IMR-90 (cell line): ENCODE measurements around the gene MEIKIN. TPM values are rescaled to one million over a fixed set of nuclear protein-coding genes. Genes with fewer than 3 reads are reported as not detected.
A peak's percentile ranks its signal among the peaks of the same experiment; 100 is the strongest.

Experiments
- ATAC-seq: fragments of 200-7000 bp; cut with Tn5 transposase; 2 replicates; pipeline ENCODE4 v1.9.1; 2020; ENCODE audit warnings: low read depth, mild to moderate bottlenecking, moderate library complexity
- BruUV-seq: library from RNA; stranded (reverse); fragments of 400-500 nt; replicated peaks from 2 replicates; lab custom pipeline; 2021; lab: Mats Ljungman, UMichigan
- CTCF ChIA-PET: fragments of 300-600 bp; formaldehyde crosslinking; extraction: SDS; loops from one replicate; lab custom pipeline; 2021; ENCODE audit warnings: antibody characterized with exemption; lab: Yijun Ruan, JAX
- POLR2A ChIA-PET: fragments of 300-600 bp; sonication (Branson Sonifier 250); formaldehyde crosslinking; loops from one replicate; lab custom pipeline; 2022; ENCODE audit warnings: antibody characterized with exemption; ENCODE audit not compliant: unreplicated experiment; lab: Charles Lee
- DNase-seq: peaks from one replicate; pipeline ENCODE4 v3.0.0; 2013
- H2AFZ ChIP-seq: replicated peaks from 2 replicates; pipeline ENCODE3; 2013; ENCODE audit warnings: low read length, mild to moderate bottlenecking; ENCODE audit not compliant: poor library complexity
- H2AK5ac ChIP-seq: 2 replicates; pipeline ENCODE4 v1.6.1; 2013; ENCODE audit warnings: low read depth, low read length, inconsistent platforms
- H2AK9ac ChIP-seq: replicated peaks from 2 replicates; pipeline ENCODE3; 2013; ENCODE audit warnings: mild to moderate bottlenecking, low read depth, low read length, moderate library complexity; ENCODE audit not compliant: poor library complexity
- H2BK120ac ChIP-seq: 2 replicates; pipeline ENCODE4 v1.6.1; 2013; ENCODE audit warnings: low read depth, low read length, inconsistent platforms
- H2BK15ac ChIP-seq: 3 replicates; pipeline ENCODE4 v1.6.1; 2013; ENCODE audit warnings: low read depth, low read length, inconsistent platforms
- H2BK20ac ChIP-seq: 2 replicates; pipeline ENCODE4 v1.6.1; 2013; ENCODE audit warnings: low read depth, mild to moderate bottlenecking, inconsistent platforms, low read length, moderate library complexity
- H2BK5ac ChIP-seq: 2 replicates; pipeline ENCODE4 v1.6.1; 2013; ENCODE audit warnings: mild to moderate bottlenecking, low read depth, low read length, inconsistent platforms; ENCODE audit not compliant: poor library complexity, severe bottlenecking
- H3K14ac ChIP-seq: replicated peaks from 2 replicates; pipeline ENCODE4 v1.6.1; 2013; ENCODE audit warnings: low read depth, low read length, inconsistent platforms
- H3K18ac ChIP-seq: 2 replicates; pipeline ENCODE4 v1.6.1; 2013; ENCODE audit warnings: low read depth, low read length, control low read depth
- H3K23ac ChIP-seq: 2 replicates; pipeline ENCODE4 v1.6.1; 2013; ENCODE audit warnings: low read depth, low read length, inconsistent platforms
- H3K27ac ChIP-seq: 2 replicates; pipeline ENCODE4 v1.5.1; 2013; ENCODE audit warnings: mild to moderate bottlenecking, control low read depth, low read length; ENCODE audit not compliant: insufficient read depth
- H3K27me3 ChIP-seq: 2 replicates; pipeline ENCODE4 v1.6.1; 2013; ENCODE audit warnings: low read length; ENCODE audit not compliant: control insufficient read depth, insufficient read depth
- H3K36me3 ChIP-seq: 2 replicates; pipeline ENCODE4 v1.6.1; 2013; ENCODE audit warnings: low read length, mixed read lengths; ENCODE audit not compliant: control insufficient read depth, insufficient read depth
- H3K4ac ChIP-seq: 2 replicates; pipeline ENCODE4 v1.6.1; 2013; ENCODE audit warnings: low read depth, low read length, inconsistent platforms
- H3K4me1 ChIP-seq: 2 replicates; pipeline ENCODE4 v1.6.1; 2013; ENCODE audit warnings: low read length, mixed read lengths; ENCODE audit not compliant: control insufficient read depth, insufficient read depth
- H3K4me2 ChIP-seq: 2 replicates; pipeline ENCODE4 v1.6.1; 2013; ENCODE audit warnings: low read depth, mild to moderate bottlenecking, control low read depth, low read length, moderate library complexity
- H3K4me3 ChIP-seq: 2 replicates; pipeline ENCODE4 v1.5.1; 2013; ENCODE audit warnings: low read depth, mild to moderate bottlenecking, control low read depth, low read length, moderate library complexity; ENCODE audit not compliant: insufficient read depth
- H3K56ac ChIP-seq: 2 replicates; pipeline ENCODE4 v1.6.1; 2013; ENCODE audit warnings: low read length, inconsistent platforms; ENCODE audit not compliant: insufficient read depth; ENCODE audit errors: extremely low read depth
- H3K79me1 ChIP-seq, 2 experiments: 2 replicates each; pipeline ENCODE4 v1.6.1; 2013; ENCODE audit warnings: low read length in 2 of 2, inconsistent platforms in 1 of 2, low read depth in 1 of 2
- H3K9ac ChIP-seq: 2 replicates; pipeline ENCODE4 v1.6.1; 2013; ENCODE audit warnings: low read depth, low read length, control low read depth
- H3K9me1 ChIP-seq: 2 replicates; pipeline ENCODE4 v1.6.1; 2013; ENCODE audit warnings: low read length, inconsistent platforms; ENCODE audit not compliant: insufficient read depth
- H3K9me3 ChIP-seq: 2 replicates; pipeline ENCODE4 v1.6.1; 2013; ENCODE audit warnings: low read length; ENCODE audit not compliant: control insufficient read depth, insufficient read depth
- H4K20me1 ChIP-seq: 2 replicates; pipeline ENCODE4 v1.6.1; 2013; ENCODE audit warnings: low read length, inconsistent platforms; ENCODE audit not compliant: insufficient read depth
- H4K5ac ChIP-seq: 2 replicates; pipeline ENCODE4 v1.6.1; 2013; ENCODE audit warnings: mild to moderate bottlenecking, low read depth, low read length, control low read depth
- H4K8ac ChIP-seq, 2 experiments: 2 replicates each; pipeline ENCODE4 v1.6.1; 2013; ENCODE audit warnings: low read depth in 2 of 2, low read length in 2 of 2, control low read depth in 1 of 2, inconsistent platforms in 1 of 2
- H4K91ac ChIP-seq: 2 replicates; pipeline ENCODE4 v1.6.1; 2013; ENCODE audit warnings: low read depth, low read length, inconsistent platforms; ENCODE audit not compliant: insufficient read depth
- CHD1 ChIP-seq: IDR thresholded peaks from 2 replicates; pipeline ENCODE4 v1.6.1; 2012; ENCODE audit warnings: low read depth, low read length, improper control_type of control experiment
- FOS ChIP-seq: fragments of 150-350 bp; IDR thresholded peaks from 2 replicates; pipeline ENCODE4 v1.6.1; 2016; ENCODE audit warnings: low read depth, low read length
- POLR2A ChIP-seq: IDR thresholded peaks from 2 replicates; pipeline ENCODE4 v1.6.1; 2012; ENCODE audit warnings: mild to moderate bottlenecking, low read depth, low read length
- WGBS, 2 experiments: methylation state at CpG; one replicate each; pipeline versions ENCODE4 v1.1.5 to v1.1.7; 2013; ENCODE audit warnings: missing lambda C conversion rate in 2 of 2; ENCODE audit not compliant: insufficient read length in 1 of 2; ENCODE audit errors: extremely low coverage in 2 of 2; 5-methylcytosine and 5-hydroxymethylcytosine counted together
- dilution Hi-C: fragments of 300-500 bp; cut with HindIII; formaldehyde crosslinking; loops from one replicate; pipeline ENCODE4 v1.14.3; 2018; ENCODE audit warnings: low sequenced_read_pairs; ENCODE audit not compliant: unreplicated experiment
- in situ Hi-C: fragments of 300-500 bp; cut with MboI; formaldehyde crosslinking; loops from 3 replicates; pipeline ENCODE4 v1.14.3; 2019; ENCODE audit warnings: low sequenced_read_pairs, inconsistent platforms, mixed read lengths
- intact Hi-C: fragments of 100-400 bp; cut with micrococcal nuclease; formaldehyde crosslinking; loops from 2 replicates; pipeline ENCODE4 v1.10.0; 2022
- polyA plus RNA-seq, 3 experiments: library from polyadenylated mRNA; depleted of rRNA; stranded (reverse); fragments of >200 nt; gene quantifications; 2 replicates each; pipeline ENCODE4 v1.2.3, GENCODE V29; 2012; ENCODE audit warnings: low replicate concordance in 1 of 3
- total RNA-seq: library from RNA; depleted of rRNA; stranded (reverse); fragments of >200 nt; gene quantifications from 2 replicates; pipeline ENCODE4 v1.2.3, GENCODE V29; 2012

The MEIKIN gene
- total and polyA plus RNA-seq, 2 of the 4 experiments (the other 2 are of a cell fraction), result not detected

DNA sequence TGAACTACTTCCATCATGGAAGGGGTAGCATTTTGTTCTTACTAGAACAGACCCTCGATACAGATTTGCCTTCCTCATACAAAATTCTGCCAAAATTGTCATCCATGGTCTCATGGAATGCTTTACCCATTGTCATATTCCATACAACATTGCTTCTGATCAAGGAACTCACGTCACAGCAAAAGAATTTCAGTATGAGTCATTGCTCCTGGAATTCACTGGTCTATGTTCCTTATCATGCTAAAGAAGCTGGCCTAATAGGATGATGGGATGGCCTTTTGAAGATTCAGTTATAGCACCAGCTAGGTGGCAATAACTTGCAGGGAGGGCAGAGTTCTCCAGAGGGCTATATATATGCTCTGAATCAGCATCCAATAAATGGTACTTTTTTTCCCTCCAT is 130.5 kb downstream of the MEIKIN start:
- peak overlapping the region; percentile 63 for H2AFZ ChIP-seq
- WGBS, 2 experiments, result no CpG with 5 or more reads among the region's 2 CpGs
- DNase-seq (peak; percentile 91), ATAC-seq (peak; percentile 88)
- H2BK120ac ChIP-seq, result peak overlapping the region; percentile 89
- peak overlapping the region; percentile 63; the same call in 1 of the 2 replicates for H3K14ac ChIP-seq
- H2BK15ac ChIP-seq, result peak overlapping the region; percentile 83; the same call in 1 of the 3 replicates
- peak overlapping the region; percentile 7; the same call in 1 of the 2 replicates for H3K56ac ChIP-seq
- POLR2A ChIA-PET, result no interaction called here
- peak overlapping the region; percentile 13; the same call in 1 of the 2 replicates for H3K23ac ChIP-seq
- no peak overlapping the region for H3K4me2 ChIP-seq
- no peaks in the 10 kb centered on the region for H3K27me3 ChIP-seq
- H3K9ac ChIP-seq, result no peak overlapping the region
- dilution Hi-C loops (no loop called here), intact Hi-C loops (no loop called here), in situ Hi-C loops (loop anchor here (10.0 kb wide), 1 partner anchor 190 kb away; no protein-coding TSS in a partner anchor)
- H4K5ac ChIP-seq, result no peak overlapping the region; the same call in 1 of the 2 replicates
- peak overlapping the region; percentile 52 for H2BK5ac ChIP-seq
- peak overlapping the region; percentile 76 for H4K91ac ChIP-seq
- H3K9me3 ChIP-seq, result no peaks in the 10 kb centered on the region
- 0 out of 2 replicates have a peak, but pooled peaks cover 2% of the 10 kb centered on the region for H3K4me1 ChIP-seq
- CTCF ChIA-PET, result interaction anchor here (0.8 kb wide), 1 partner anchor 18 kb away, joined by 3 read pairs; the partner anchor contains the start of gene FNIP1
- H4K20me1 ChIP-seq, result no peaks in the 10 kb centered on the region
- no peaks in the 10 kb centered on the region for H3K36me3 ChIP-seq
- peak overlapping the region; percentile 65; the same call in 1 of the 2 replicates for H3K18ac ChIP-seq
- TF ChIP-seq FOS (peak; percentile 86), POLR2A (no peak), CHD1 (no peak)
- H4K8ac ChIP-seq, result peak overlapping the region in 1 of 2 experiments; percentile 80; a peak in 2 of 4 replicates
- H3K9me1 ChIP-seq, result peaks cover 2% of the 10 kb centered on the region; the same call in 1 of the 2 replicates
- no peak overlapping the region for H2AK9ac ChIP-seq
- peak overlapping the region; percentile 98 for H2BK20ac ChIP-seq
- peak overlapping the region; percentile 93 for H2AK5ac ChIP-seq
- H3K4ac ChIP-seq, result peak overlapping the region; percentile 94
- H3K79me1 ChIP-seq, result no peaks in the 10 kb centered on the region
- BruUV-seq, result no TSS peak
- no peak overlapping the region; the same call in 1 of the 2 replicates for H3K27ac ChIP-seq
- no peak overlapping the region for H3K4me3 ChIP-seq
